Measurements from ENCODE around the gene UTS2B. TPM values are rescaled to one million over a fixed set of nuclear protein-coding genes. Genes with fewer than 3 reads are reported as not detected.

Gene UTS2B
- total and polyA plus RNA-seq, 7 experiments from 2014 or later: 0.34 TPM; not detected in 6

DNA sequence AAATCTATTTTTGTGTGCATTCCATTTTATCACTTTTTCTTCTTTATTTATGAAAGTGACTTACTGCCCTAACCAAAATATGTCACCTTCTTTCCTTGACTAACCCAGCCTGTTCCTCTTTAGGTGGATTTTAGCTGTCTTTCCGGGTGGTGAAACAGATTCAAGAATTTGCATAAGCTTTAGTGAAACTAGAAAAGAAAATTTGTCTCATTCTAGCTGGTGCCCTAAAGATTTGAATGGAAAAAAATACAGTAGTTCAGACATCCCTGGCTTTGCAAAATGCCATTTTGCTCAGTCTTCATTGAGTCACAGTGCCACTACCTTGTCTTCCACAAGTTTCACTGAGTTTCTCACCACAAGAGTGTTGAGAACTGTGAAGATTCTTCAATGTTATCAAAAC is 29.3 kb downstream of the UTS2B start:
- intact Hi-C loops (cut with micrococcal nuclease): no loop called here
- no peak for ATAC-seq
- H3K4me1 ChIP-seq (ENCODE audit: control insufficient read depth in 2 of 2, insufficient read depth in 2 of 2, low read length in 2 of 2): no peaks in the 10 kb centered on the region
- peaks cover 0 to 7% (median 0%) of the 10 kb centered on the region in 11 donors for H3K9me3 Mint-ChIP-seq
- H3K36me3 ChIP-seq (ENCODE audit: control insufficient read depth in 2 of 3, insufficient read depth in 3 of 3, low read length in 3 of 3): no peaks in the 10 kb centered on the region
- no peaks in the 10 kb centered on the region for H3K27me3 ChIP-seq (ENCODE audit: control insufficient read depth in 2 of 2, insufficient read depth in 2 of 2, low read length in 2 of 2)
- H3K36me3 Mint-ChIP-seq: no peaks in the 10 kb centered on the region
- H3K27ac Mint-ChIP-seq: no peak overlapping the region
- ChIA-PET CTCF (no interaction called here), POLR2A (no interaction called here)
- DNase-seq: no peak
- no peak overlapping the region for H3K4me3 Mint-ChIP-seq
- no peaks in the 10 kb centered on the region for H3K4me1 Mint-ChIP-seq
- no peak overlapping the region for H3K27ac ChIP-seq (ENCODE audit: low read depth, low read length)
- no peak overlapping the region for H3K4me3 ChIP-seq (ENCODE audit: low read length)
- no peaks in the 10 kb centered on the region for H3K27me3 Mint-ChIP-seq
- no peaks in the 10 kb centered on the region for H3K9me3 ChIP-seq (ENCODE audit: control insufficient read depth in 2 of 3, low read length in 3 of 3)

DNA sequence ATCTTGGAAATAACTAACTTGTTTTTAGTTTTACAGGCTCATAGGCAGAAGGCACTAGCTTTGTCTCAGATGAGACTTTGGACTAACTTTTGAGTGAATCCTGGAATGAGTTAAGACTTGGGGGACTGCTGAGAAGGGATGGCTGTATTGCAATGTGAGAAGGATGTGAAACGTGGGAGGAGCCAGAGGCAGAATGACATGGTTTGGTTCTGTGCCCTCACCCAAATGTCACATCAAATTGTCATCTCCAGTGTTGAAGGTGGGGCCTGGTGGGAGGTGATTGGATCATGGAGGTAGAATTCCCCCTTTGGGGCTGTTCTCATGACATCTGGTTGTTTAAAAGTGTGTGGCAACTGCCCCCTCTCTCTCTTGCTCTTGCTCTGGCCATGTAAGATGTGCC is 29.9 kb downstream of the UTS2B start:
- Histone ChIP-seq H3K27me3 (ENCODE audit: control insufficient read depth in 2 of 2, insufficient read depth in 2 of 2, low read length in 2 of 2) (no peaks in the 10 kb centered on the region), H3K27ac (ENCODE audit: low read depth, low read length) (no peak overlapping the region), H3K36me3 (ENCODE audit: control insufficient read depth in 2 of 3, insufficient read depth in 3 of 3, low read length in 3 of 3) (no peaks in the 10 kb centered on the region), H3K9me3 (ENCODE audit: control insufficient read depth in 2 of 3, low read length in 3 of 3) (no peaks in the 10 kb centered on the region), H3K4me1 (ENCODE audit: control insufficient read depth in 2 of 2, insufficient read depth in 2 of 2, low read length in 2 of 2) (no peaks in the 10 kb centered on the region), H3K4me3 (ENCODE audit: low read length) (no peak overlapping the region)
- no peak for DNase-seq
- ChIA-PET POLR2A (no interaction called here), CTCF (no interaction called here)
- intact Hi-C loops (cut with micrococcal nuclease): no loop called here
- Mint-ChIP-seq H3K4me1 (no peaks in the 10 kb centered on the region), H3K36me3 (no peaks in the 10 kb centered on the region), H3K4me3 (no peak overlapping the region), H3K9me3 (peaks cover 0 to 7% (median 0%) of the 10 kb centered on the region in 11 donors), H3K27ac (no peak overlapping the region), H3K27me3 (no peaks in the 10 kb centered on the region)
- no peak for ATAC-seq

DNA sequence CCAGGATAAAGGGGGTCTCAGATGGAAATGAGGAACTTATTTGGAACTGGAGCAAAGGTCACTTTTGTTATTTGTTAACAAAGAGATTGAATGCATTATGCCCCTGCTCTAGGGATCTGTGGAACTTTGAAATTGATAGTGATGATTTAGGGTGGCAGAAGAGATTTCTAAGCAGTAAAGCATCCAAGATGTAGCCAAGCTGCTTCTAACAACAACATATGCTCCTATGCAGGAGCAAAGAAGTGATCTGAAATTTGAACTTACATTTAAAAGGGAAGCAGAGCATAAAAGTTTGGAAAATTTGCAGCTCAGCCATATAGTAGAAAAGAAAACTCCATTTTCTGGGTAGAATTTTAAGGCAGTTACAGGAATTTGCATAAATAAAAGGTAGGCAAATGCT is 31.5 kb downstream of the UTS2B start:
- Histone ChIP-seq H3K9me3 (ENCODE audit: control insufficient read depth in 2 of 3, low read length in 3 of 3) (no peaks in the 10 kb centered on the region), H3K36me3 (ENCODE audit: control insufficient read depth in 2 of 3, insufficient read depth in 3 of 3, low read length in 3 of 3) (no peaks in the 10 kb centered on the region), H3K27me3 (ENCODE audit: control insufficient read depth in 2 of 2, insufficient read depth in 2 of 2, low read length in 2 of 2) (no peaks in the 10 kb centered on the region), H3K27ac (ENCODE audit: low read depth, low read length) (no peak overlapping the region), H3K4me1 (ENCODE audit: control insufficient read depth in 2 of 2, insufficient read depth in 2 of 2, low read length in 2 of 2) (no peaks in the 10 kb centered on the region), H3K4me3 (ENCODE audit: low read length) (no peak overlapping the region)
- peaks cover 0 to 7% (median 0%) of the 10 kb centered on the region in 11 donors for H3K9me3 Mint-ChIP-seq
- H3K4me1 Mint-ChIP-seq: no peaks in the 10 kb centered on the region
- no peak overlapping the region for H3K4me3 Mint-ChIP-seq
- no peaks in the 10 kb centered on the region for H3K27me3 Mint-ChIP-seq
- intact Hi-C loops (cut with micrococcal nuclease): no loop called here
- H3K36me3 Mint-ChIP-seq: no peaks in the 10 kb centered on the region
- ATAC-seq: no peak
- POLR2A ChIA-PET: no interaction called here
- CTCF ChIA-PET: no interaction called here
- no peak overlapping the region for H3K27ac Mint-ChIP-seq
- DNase-seq: no peak

DNA sequence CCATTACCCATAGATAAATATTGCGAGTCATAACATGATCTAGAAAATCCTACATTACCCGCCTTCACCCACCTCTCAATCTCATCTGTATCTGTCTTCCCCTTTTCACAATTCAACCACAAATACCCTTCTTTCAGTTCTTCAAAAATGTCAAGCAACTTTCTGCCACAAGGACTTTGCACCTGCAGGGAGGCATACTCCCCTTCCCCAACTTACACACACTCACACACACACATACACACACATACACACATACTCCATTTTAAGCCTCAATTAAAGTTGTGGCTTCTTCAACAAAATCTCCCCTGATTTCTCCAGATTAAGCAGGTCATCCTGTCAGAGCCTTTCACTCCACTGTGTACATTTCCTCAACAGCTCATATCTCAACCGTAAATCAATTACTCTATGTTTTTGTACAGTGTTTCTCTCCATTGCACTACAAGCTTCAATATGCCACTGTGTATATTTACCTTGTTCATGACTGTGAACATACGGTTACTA is 34.2 kb downstream of the UTS2B start:
- Mint-ChIP-seq H3K9me3 (peaks cover 0 to 1% (median 0%) of the 10 kb centered on the region in 11 donors), H3K27ac (no peak overlapping the region), H3K36me3 (no peaks in the 10 kb centered on the region), H3K4me3 (no peak overlapping the region), H3K4me1 (no peaks in the 10 kb centered on the region), H3K27me3 (no peaks in the 10 kb centered on the region)
- intact Hi-C loops (cut with micrococcal nuclease): no loop called here
- CTCF ChIA-PET: no interaction called here
- Histone ChIP-seq H3K27ac (ENCODE audit: low read depth, low read length) (no peak overlapping the region), H3K27me3 (ENCODE audit: control insufficient read depth in 2 of 2, insufficient read depth in 2 of 2, low read length in 2 of 2) (no peaks in the 10 kb centered on the region), H3K4me1 (ENCODE audit: control insufficient read depth in 2 of 2, insufficient read depth in 2 of 2, low read length in 2 of 2) (no peaks in the 10 kb centered on the region), H3K36me3 (ENCODE audit: control insufficient read depth in 2 of 3, insufficient read depth in 3 of 3, low read length in 3 of 3) (no peaks in the 10 kb centered on the region), H3K4me3 (ENCODE audit: low read length) (no peak overlapping the region), H3K9me3 (ENCODE audit: control insufficient read depth in 2 of 3, low read length in 3 of 3) (no peaks in the 10 kb centered on the region)
- POLR2A ChIA-PET: no interaction called here
- ATAC-seq (peak; percentile 54), DNase-seq (no peak)

DNA sequence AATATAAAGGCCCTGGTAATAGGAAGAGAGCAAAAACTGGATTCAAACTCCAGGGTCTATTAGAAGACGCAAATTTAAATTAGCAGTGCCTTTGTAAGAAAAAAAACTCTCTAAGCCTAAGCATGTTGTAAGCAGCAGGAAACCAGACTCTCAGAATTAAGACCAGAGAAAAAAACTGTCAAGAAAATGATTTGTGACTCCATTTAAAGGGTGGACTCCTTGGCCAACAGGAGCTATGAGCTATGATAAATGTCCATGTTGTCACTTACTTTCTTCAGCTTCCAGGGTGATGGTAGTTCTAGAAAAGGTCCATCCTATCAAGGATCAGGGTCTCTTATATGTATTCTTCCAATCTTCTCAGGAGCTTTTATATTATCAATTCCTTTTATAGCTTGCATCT is 36.0 kb downstream of the UTS2B start:
- no peak overlapping the region for H3K4me3 ChIP-seq (ENCODE audit: low read length)
- ATAC-seq (no peak), DNase-seq (no peak)
- H3K27ac Mint-ChIP-seq: no peak overlapping the region
- no peaks in the 10 kb centered on the region for H3K36me3 Mint-ChIP-seq
- peaks cover 0 to 5% (median 0%) of the 10 kb centered on the region in 7 donors for H3K4me1 Mint-ChIP-seq
- no peaks in the 10 kb centered on the region for H3K27me3 ChIP-seq (ENCODE audit: control insufficient read depth in 2 of 2, insufficient read depth in 2 of 2, low read length in 2 of 2)
- ChIA-PET POLR2A (no interaction called here), CTCF (no interaction called here)
- H3K9me3 Mint-ChIP-seq: peaks cover 0 to 1% (median 0%) of the 10 kb centered on the region in 11 donors
- H3K4me3 Mint-ChIP-seq: no peak overlapping the region
- H3K4me1 ChIP-seq (ENCODE audit: control insufficient read depth in 2 of 2, insufficient read depth in 2 of 2, low read length in 2 of 2): no peaks in the 10 kb centered on the region
- intact Hi-C loops (cut with micrococcal nuclease): loop anchor here in 1 of 2 donors (5.0 kb wide), 1 partner anchor 33 kb away; the partner anchor contains the start of gene CCDC50
- H3K36me3 ChIP-seq (ENCODE audit: control insufficient read depth in 2 of 3, insufficient read depth in 3 of 3, low read length in 3 of 3): no peaks in the 10 kb centered on the region
- no peaks in the 10 kb centered on the region for H3K27me3 Mint-ChIP-seq
- no peak overlapping the region for H3K27ac ChIP-seq (ENCODE audit: low read depth, low read length)
- H3K9me3 ChIP-seq (ENCODE audit: control insufficient read depth in 2 of 3, low read length in 3 of 3): no peaks in the 10 kb centered on the region

DNA sequence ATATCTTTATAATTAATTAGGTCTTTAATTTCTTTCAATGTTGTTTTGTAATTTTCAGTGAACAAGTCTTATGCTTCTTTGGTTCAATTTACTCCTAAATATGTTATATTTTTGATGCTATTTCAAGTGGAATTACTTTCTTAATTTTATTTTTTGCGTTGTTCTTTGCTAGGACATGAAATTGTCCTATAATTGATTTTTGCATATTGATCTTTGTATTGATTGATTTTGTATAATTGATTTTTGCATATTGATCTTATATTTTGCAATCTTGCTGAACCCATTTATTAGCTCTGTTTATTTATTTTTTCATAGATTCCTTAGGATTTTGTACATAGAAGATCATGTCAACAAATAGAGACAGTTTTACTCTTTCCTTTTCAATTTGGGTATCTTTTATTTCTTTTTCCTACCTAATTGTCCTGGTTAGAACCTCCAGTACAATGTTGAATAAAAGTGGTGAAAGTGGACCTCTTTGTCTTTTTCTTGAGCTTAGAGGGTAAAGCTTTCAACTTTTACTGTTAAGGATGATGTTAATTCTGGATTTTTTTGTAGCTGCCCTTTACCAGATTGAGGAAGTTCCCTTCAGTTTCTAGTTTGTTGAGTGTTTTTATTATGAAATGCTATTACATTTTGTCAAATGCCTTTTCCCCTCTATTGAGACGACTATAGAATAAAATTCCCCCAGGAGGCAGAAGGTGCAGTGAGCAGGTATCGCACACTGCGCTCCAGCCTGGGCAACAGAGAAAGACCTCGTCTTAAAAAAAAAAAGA is 37.9 kb downstream of the UTS2B start:
- Mint-ChIP-seq H3K27me3 (no peaks in the 10 kb centered on the region), H3K36me3 (no peaks in the 10 kb centered on the region), H3K27ac (no peak overlapping the region), H3K9me3 (no peaks in the 10 kb centered on the region), H3K4me3 (no peak overlapping the region), H3K4me1 (peaks cover 0 to 5% (median 0%) of the 10 kb centered on the region in 7 donors)
- intact Hi-C loops (cut with micrococcal nuclease): loop anchor here in 1 of 2 donors (5.0 kb wide), 1 partner anchor 35 kb away; the partner anchor contains the start of gene CCDC50
- ATAC-seq: no peak
- no peaks in the 10 kb centered on the region for H3K9me3 ChIP-seq (ENCODE audit: control insufficient read depth in 2 of 3, low read length in 3 of 3)
- H3K4me3 ChIP-seq (ENCODE audit: low read length): no peak overlapping the region
- H3K27ac ChIP-seq (ENCODE audit: low read depth, low read length): no peak overlapping the region
- no peaks in the 10 kb centered on the region for H3K36me3 ChIP-seq (ENCODE audit: control insufficient read depth in 2 of 3, insufficient read depth in 3 of 3, low read length in 3 of 3)
- H3K27me3 ChIP-seq (ENCODE audit: control insufficient read depth in 2 of 2, insufficient read depth in 2 of 2, low read length in 2 of 2): no peaks in the 10 kb centered on the region
- CTCF ChIA-PET: no interaction called here
- H3K4me1 ChIP-seq (ENCODE audit: control insufficient read depth in 2 of 2, insufficient read depth in 2 of 2, low read length in 2 of 2): no peaks in the 10 kb centered on the region
- no peak for DNase-seq
- POLR2A ChIA-PET: no interaction called here
